H1 (cell line): Measurements from ENCODE around the gene GPATCH11.

ENCODE experiments used
- CTCF ChIP-seq, 3 experiments: IDR thresholded peaks; 1 replicate in 2 of 3; 2 replicates in 1 of 3; pipeline versions ENCODE4 v1.5.1 to v1.6.1; 2011; ENCODE audit warnings: low read length in 3 of 3, mild to moderate bottlenecking in 3 of 3, inconsistent platforms in 2 of 3, low read depth in 1 of 3, moderate library complexity in 1 of 3; ENCODE audit not compliant: insufficient read depth in 1 of 3; ENCODE audit errors: control extremely low read depth in 1 of 3
- EZH2 ChIP-seq: fragments of 200-600 bp; sonication (generic); IDR thresholded peaks from 2 replicates; pipeline ENCODE4 v1.7.1; 2012; ENCODE audit warnings: low read depth, mild to moderate bottlenecking, moderate library complexity, low read length, inconsistent platforms; ENCODE audit not compliant: severe bottlenecking

- TF ChIP-seq CTCF (IDR thresholded peaks at IDR 0.05; ENCODE audit: control extremely low read depth in 1 of 3, insufficient read depth in 1 of 3, low read depth in 1 of 3, low read length in 3 of 3) (no peak), EZH2 (no peak)
Measured at GRCh38 chr2:37104178-37104577, 19.9 kb downstream of the GPATCH11 start.
